Sigmoid colon (tissue), 7 donors: ENCODE results near the gene C11orf54. TPM values are rescaled to one million over a fixed set of nuclear protein-coding genes. Genes with fewer than 3 reads are reported as not detected.

Source experiments
- DNase-seq: peaks from one replicate; pipeline ENCODE4 v3.0.0-alpha.2; 2019
- H3K27ac ChIP-seq, 4 donors: fragments of 200-600 bp; sonication (generic); one replicate each; pipeline ENCODE4 v1.5.1; 2016 to 2019; ENCODE audit warnings: mild to moderate bottlenecking in 1 of 4
- H3K27me3 ChIP-seq, 3 donors: fragments of 200-600 bp; sonication (generic); one replicate each; pipeline ENCODE4 v1.5.1; 2019; ENCODE audit warnings: mild to moderate bottlenecking in 1 of 3
- H3K36me3 ChIP-seq, 4 donors: fragments of 200-600 bp; sonication (generic); one replicate each; pipeline ENCODE4 v1.5.1; 2016 to 2019
- H3K4me1 ChIP-seq, 4 donors: fragments of 200-600 bp; sonication (generic); one replicate each; pipeline ENCODE4 v1.5.1; 2017 to 2019
- H3K4me3 ChIP-seq, 4 donors: fragments of 200-600 bp; sonication (generic); one replicate each; pipeline ENCODE4 v1.5.1; 2017 to 2019; ENCODE audit warnings: mild to moderate bottlenecking in 2 of 4, moderate library complexity in 1 of 4
- H3K9me3 ChIP-seq, 4 donors: fragments of 200-600 bp in 3 of 4; sonication (generic) in 3 of 4; one replicate each; pipeline versions ENCODE4 v1.5.1 to v1.6.1; 2013 to 2019
- CTCF ChIP-seq, 4 experiments: fragments of 450-650 bp in 3 of 4; fragments of 200-600 bp in 1 of 4; IDR thresholded peaks; one replicate each; pipeline ENCODE4 v1.5.1; 2016 to 2019; ENCODE audit warnings: antibody characterized with exemption in 4 of 4, mild to moderate bottlenecking in 3 of 4, moderate library complexity in 2 of 4
- EP300 ChIP-seq, 4 donors: sonication (generic); formaldehyde crosslinking; IDR thresholded peaks; one replicate each; pipeline ENCODE4 v1.6.1; 2017; ENCODE audit warnings: antibody characterized with exemption in 4 of 4
- POLR2A ChIP-seq, 2 donors: fragments of 450-650 bp; IDR thresholded peaks; one replicate each; pipeline ENCODE4 v1.6.1; 2016; ENCODE audit warnings: antibody characterized with exemption in 2 of 2, mild to moderate bottlenecking in 2 of 2, moderate library complexity in 2 of 2
- POLR2AphosphoS5 ChIP-seq, 4 donors: sonication (generic); formaldehyde crosslinking; IDR thresholded peaks; one replicate each; pipeline ENCODE4 v1.6.1; 2017; ENCODE audit warnings: antibody characterized with exemption in 4 of 4
- WGBS, 2 donors: extraction: QIAGEN DNeasy Blood & Tissue Kit; methylation state at CpG; one replicate each; pipeline ENCODE4 v1.1.7; 2013; 5-methylcytosine and 5-hydroxymethylcytosine counted together
- intact Hi-C: fragments of 100-400 bp; cut with DNase I; formaldehyde crosslinking; loops from one replicate; pipeline ENCODE4 v1.15.1; 2023
- polyA plus RNA-seq, 3 donors: library from polyadenylated mRNA; stranded (reverse); fragments of 200-250 nt; gene quantifications; one replicate each; pipeline ENCODE4 v1.2.3, GENCODE V29; 2013
- small RNA-seq, 3 donors: library from RNA; depleted of rRNA; stranded (forward); fragments of <200 nt; gene quantifications; one replicate each; pipeline ENCODE3, GENCODE V24; 2016
- total RNA-seq, 4 donors: library from RNA; depleted of rRNA; stranded (reverse); fragments of >200 nt; gene quantifications; one replicate each; pipeline ENCODE4 v1.1.0, GENCODE V29; 2016
- donor health status: healthy with polysubstance abuse.
- donor health status: Bipolar disorder and iron deficiency.
- donor health status: healthy.

C11orf54 gene
- total and polyA plus RNA-seq, 7 donors, result 23.7 to 82.8 (median 43.8) TPM

- intact Hi-C loops, result no loop called here
- 34 to 76% methylated on average over 2 of the region's 2 CpGs for WGBS, 2 donors
- Histone ChIP-seq H3K36me3 (peaks cover 13 to 98% (median 36%) of the 10 kb centered on the region in 4 donors), H3K4me1 (no peaks in the 10 kb centered on the region), H3K4me3 (no peak overlapping the region), H3K27ac (no peak overlapping the region), H3K9me3 (no peaks in the 10 kb centered on the region), H3K27me3 (no peaks in the 10 kb centered on the region)
- TF ChIP-seq POLR2AphosphoS5 (IDR thresholded peaks at IDR 0.05) (no peak), CTCF (IDR thresholded peaks at IDR 0.05) (no peak)
- DNase-seq, result no peak
These were observed 59.9 kb downstream of the C11orf54 start for GRCh38 chr11:93801366-93801765.

- H3K4me1 ChIP-seq, result no peaks in the 10 kb centered on the region
- H3K27ac ChIP-seq, result no peak overlapping the region
- no peak overlapping the region for H3K4me3 ChIP-seq
- TF ChIP-seq CTCF (IDR thresholded peaks at IDR 0.05) (no peak), EP300 (IDR thresholded peaks at IDR 0.05) (no peak), POLR2AphosphoS5 (IDR thresholded peaks at IDR 0.05) (no peak), POLR2A (IDR thresholded peaks at IDR 0.05) (no peak)
- no peaks in the 10 kb centered on the region for H3K27me3 ChIP-seq
- 94 to 98% methylated on average over 2 of the region's 2 CpGs for WGBS, 2 donors
- H3K9me3 ChIP-seq, result no peaks in the 10 kb centered on the region
- DNase-seq, result no peak
- peaks cover 4 to 96% (median 38%) of the 10 kb centered on the region in 4 donors for H3K36me3 ChIP-seq
- intact Hi-C loops, result no loop called here
These were observed 63.4 kb downstream of the C11orf54 start for GRCh38 chr11:93804879-93805278.

- no peaks in the 10 kb centered on the region for H3K9me3 ChIP-seq
- H3K36me3 ChIP-seq, result peaks cover 8 to 96% (median 44%) of the 10 kb centered on the region in 4 donors
- no peaks in the 10 kb centered on the region for H3K27me3 ChIP-seq
- 96 to 97% methylated on average over 3 of the region's 3 CpGs for WGBS, 2 donors
- H3K27ac ChIP-seq, result no peak overlapping the region
- intact Hi-C loops, result no loop called here
- no peak overlapping the region for H3K4me3 ChIP-seq
- DNase-seq, result no peak
- TF ChIP-seq EP300 (IDR thresholded peaks at IDR 0.05) (no peak), POLR2A (IDR thresholded peaks at IDR 0.05) (no peak), CTCF (IDR thresholded peaks at IDR 0.05) (no peak), POLR2AphosphoS5 (IDR thresholded peaks at IDR 0.05) (no peak)
- peaks cover 0 to 10% (median 0%) of the 10 kb centered on the region in 4 donors for H3K4me1 ChIP-seq
These were observed 66.5 kb downstream of the C11orf54 start for GRCh38 chr11:93807980-93808379.

GRCh38 chr11:93813974-93814373, 72.5 kb downstream of the C11orf54 start:
- H3K27me3 ChIP-seq, result no peaks in the 10 kb centered on the region
- peaks cover 13 to 66% (median 26%) of the 10 kb centered on the region in 4 donors for H3K36me3 ChIP-seq
- no peak overlapping the region for H3K27ac ChIP-seq
- H3K4me1 ChIP-seq, result peaks cover 0 to 35% (median 10%) of the 10 kb centered on the region in 4 donors
- DNase-seq, result no peak
- intact Hi-C loops, result loop anchor here (10.0 kb wide), 1 partner anchor 1549 kb away; no protein-coding TSS in a partner anchor
- 96 to 98% methylated on average over 5 of the region's 5 CpGs for WGBS, 2 donors
- H3K4me3 ChIP-seq, result no peak overlapping the region
- H3K9me3 ChIP-seq, result no peaks in the 10 kb centered on the region
- TF ChIP-seq EP300 (IDR thresholded peaks at IDR 0.05) (no peak), POLR2AphosphoS5 (IDR thresholded peaks at IDR 0.05) (no peak), CTCF (IDR thresholded peaks at IDR 0.05) (no peak), POLR2A (IDR thresholded peaks at IDR 0.05) (no peak)

Small RNA genes lying within 50 kb of the gene (small RNA-seq; reads per million reads assigned to genes)
- gene RF00019, result 0 reads per million in 3 donors
- gene RF00493, result 16.1 to 42.5 (median 35.4) reads per million in 3 donors
- gene SCARNA9, result 0 to 0.78 (median 0.36) reads per million in 3 donors
- 0 reads per million in 3 donors for gene SNORA1
- gene SNORA18, result 0 reads per million in 3 donors
- 0 reads per million in 3 donors for gene SNORA25
- 0 reads per million in 3 donors for gene SNORA32
- gene SNORA40, result 0 reads per million in 3 donors
- 0 reads per million in 3 donors for gene SNORA8
- 0 reads per million in 3 donors for gene SNORD5
- 534 to 1,044 (median 773) reads per million in 3 donors for gene SNORD6

Other genes with a start within 250 kb of the C11orf54 start
- gene SMCO4, start 198.3 kb upstream of the C11orf54 start, total RNA-seq, result 1 to 10 TPM; 2.4 to 9.6 (median 6.1) TPM
- 100 to 1,000 TPM in 1 of 3 donors, 10 to 100 TPM in 2; 47.0 to 112 (median 94.8) TPM for gene SMCO4, start 198.3 kb upstream of the C11orf54 start, polyA plus RNA-seq
- gene CEP295, start 80.0 kb upstream of the C11orf54 start, total RNA-seq, result 10 to 100 TPM; 18.2 to 31.0 (median 20.6) TPM
- gene CEP295, start 80.0 kb upstream of the C11orf54 start, polyA plus RNA-seq, result 1 to 10 TPM; 1.8 to 6.3 (median 2.4) TPM
- 100 to 1,000 TPM in 1 of 4 donors, 10 to 100 TPM in 3; 89.2 to 111 (median 94.4) TPM for gene TAF1D, start 177 bp upstream of the C11orf54 start, total RNA-seq
- gene TAF1D, start 177 bp upstream of the C11orf54 start, polyA plus RNA-seq, result 10 to 100 TPM; 22.4 to 87.3 (median 68.5) TPM
- 10 to 100 TPM; 19.9 to 28.9 (median 23.9) TPM for gene MED17, start 42.6 kb downstream of the C11orf54 start, total RNA-seq
- gene MED17, start 42.6 kb downstream of the C11orf54 start, polyA plus RNA-seq, result 10 to 100 TPM in 1 of 3 donors, 1 to 10 TPM in 2; 7.2 to 12.8 (median 9.7) TPM
- 1 to 10 TPM in 1 of 4 donors, under 1 TPM in 2, not detected in 1; 0.71 to 1.1 (median 0.83) TPM for gene VSTM5, start 108.9 kb downstream of the C11orf54 start, total RNA-seq
- 1 to 10 TPM in 1 of 3 donors, under 1 TPM in 2; 0.23 to 3.6 (median 0.86) TPM for gene VSTM5, start 108.9 kb downstream of the C11orf54 start, polyA plus RNA-seq